OCI-LY7 (cell line): ENCODE measurements around the gene MRPS24. TPM values are rescaled to one million over a fixed set of nuclear protein-coding genes. Genes with fewer than 3 reads are reported as not detected.

Experiments
- BruUV-seq: library from RNA; stranded (reverse); fragments of 400-500 nt; replicated peaks from 2 replicates; lab custom pipeline; 2021; lab: Mats Ljungman, UMichigan
- CTCF ChIA-PET: fragments of 300-600 bp; sonication (Branson Sonifier 250); formaldehyde crosslinking; loops from one replicate; lab custom pipeline; 2022; ENCODE audit warnings: antibody characterized with exemption; ENCODE audit not compliant: unreplicated experiment; lab: Charles Lee
- POLR2A ChIA-PET: fragments of 300-600 bp; sonication (Branson Sonifier 250); formaldehyde crosslinking; loops from one replicate; lab custom pipeline; 2022; ENCODE audit warnings: antibody characterized with exemption; lab: Charles Lee
- DNase-seq: peaks from one replicate; pipeline ENCODE4 v3.0.0-alpha.2; 2015; ENCODE audit warnings: low spot score
- H2AFZ ChIP-seq: fragments of 200-600 bp; sonication (generic), shearing (Covaris generic); 2 replicates; pipeline ENCODE4 v1.6.1; 2014; ENCODE audit warnings: mild to moderate bottlenecking, antibody characterized with exemption, low read length, moderate library complexity
- H3K27ac ChIP-seq: fragments of 200-600 bp; sonication (generic); 2 replicates; pipeline ENCODE4 v1.5.1; 2014; ENCODE audit warnings: mixed run types, low read depth, mild to moderate bottlenecking, moderate library complexity, low read length, inconsistent platforms; ENCODE audit not compliant: poor library complexity, severe bottlenecking
- H3K36me3 ChIP-seq: fragments of 200-600 bp; sonication (generic); 2 replicates; pipeline ENCODE4 v1.6.1; 2014; ENCODE audit warnings: mild to moderate bottlenecking, antibody characterized with exemption, low read length, moderate library complexity, mixed read lengths; ENCODE audit not compliant: insufficient read depth
- H3K4me1 ChIP-seq: fragments of 200-600 bp; sonication (generic); 2 replicates; pipeline ENCODE4 v1.5.1; 2014; ENCODE audit warnings: mild to moderate bottlenecking, low read length; ENCODE audit not compliant: insufficient read depth, poor library complexity, severe bottlenecking
- H3K4me2 ChIP-seq: fragments of 200-600 bp; sonication (generic); 2 replicates; pipeline ENCODE4 v1.6.1; 2014; ENCODE audit warnings: mild to moderate bottlenecking, low read length
- H3K4me3 ChIP-seq: fragments of 200-600 bp; sonication (generic); 2 replicates; pipeline ENCODE4 v1.5.1; 2014; ENCODE audit warnings: mild to moderate bottlenecking, low read depth, low read length; ENCODE audit not compliant: poor library complexity, severe bottlenecking
- H3K79me2 ChIP-seq: fragments of 200-600 bp; sonication (generic); 2 replicates; pipeline ENCODE4 v1.6.1; 2016; ENCODE audit warnings: low read depth, mild to moderate bottlenecking, low read length, moderate library complexity, mixed read lengths; ENCODE audit not compliant: insufficient read depth
- H3K9me2 ChIP-seq: fragments of 200-600 bp; sonication (generic); 2 replicates; pipeline ENCODE4 v1.6.1; 2016; ENCODE audit warnings: mild to moderate bottlenecking, low read length, mixed read lengths; ENCODE audit not compliant: insufficient read depth
- H3K9me3 ChIP-seq: fragments of 200-600 bp; sonication (generic); 2 replicates; pipeline ENCODE4 v1.6.1; 2014; ENCODE audit warnings: mild to moderate bottlenecking, mixed run types, low read length, mixed read lengths
- H4K20me1 ChIP-seq: fragments of 200-600 bp; sonication (generic); 2 replicates; pipeline ENCODE4 v1.6.1; 2014; ENCODE audit warnings: mild to moderate bottlenecking, antibody characterized with exemption, low read length, moderate library complexity, mixed read lengths; ENCODE audit not compliant: insufficient read depth
- CTCF ChIP-seq: fragments of 200-600 bp; sonication (generic); conservative IDR thresholded peaks from 2 replicates; pipeline ENCODE4 v1.5.1; 2014; ENCODE audit warnings: mild to moderate bottlenecking, antibody characterized with exemption, low read length, moderate library complexity, mixed read lengths
- EZH2phosphoT487 ChIP-seq: fragments of 200-600 bp; sonication (generic); IDR thresholded peaks from 2 replicates; pipeline ENCODE4 v1.6.1; 2018; ENCODE audit warnings: low read depth, borderline replicate concordance, mild to moderate bottlenecking, mixed run types, antibody characterized with exemption, low read length, moderate library complexity, mixed read lengths
- intact Hi-C: fragments of 100-400 bp; cut with micrococcal nuclease; formaldehyde crosslinking; loops from one replicate; pipeline ENCODE4 v1.10.0; 2022; ENCODE audit not compliant: unreplicated experiment
- total RNA-seq, 2 experiments: library from RNA; depleted of rRNA in 1 of 2; stranded (reverse); fragments of >200 nt in 1 of 2; shearing (Covaris generic) in 1 of 2; gene quantifications; 2 replicates each; pipeline ENCODE4 v1.2.3, GENCODE V29; 2014 to 2022

Gene MRPS24
- total RNA-seq, 2 experiments from 2014 or later, result 65.1 to 83.4 TPM

DNA sequence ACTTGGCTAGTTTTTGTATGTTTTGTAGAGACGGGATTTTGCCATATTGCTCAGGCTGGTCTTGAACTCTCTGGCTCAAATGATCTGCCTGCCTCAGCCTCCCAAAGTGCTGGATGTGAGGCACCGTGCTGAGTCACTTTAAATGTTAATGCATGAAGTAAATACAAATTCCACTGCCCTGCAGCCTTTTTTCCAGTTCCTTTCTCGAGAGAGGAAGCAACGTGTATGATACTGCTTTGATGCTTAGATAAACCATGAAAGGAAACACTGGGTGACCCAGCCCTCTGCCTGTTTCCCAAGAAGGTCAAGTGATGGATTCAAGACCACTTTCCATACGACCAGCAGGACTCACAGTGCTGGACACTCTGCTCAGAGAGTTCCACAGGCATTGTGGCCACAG lies 11.3 kb upstream of the MRPS24 start:
- no TSS peak for BruUV-seq
- Histone ChIP-seq H3K4me1 (peaks cover 14% of the 10 kb centered on the region), H3K9me3 (no peaks in the 10 kb centered on the region), H4K20me1 (no peaks in the 10 kb centered on the region), H3K4me3 (no peak overlapping the region), H3K9me2 (no peaks in the 10 kb centered on the region), H3K4me2 (no peak overlapping the region), H2AFZ (no peak overlapping the region), H3K27ac (no peak overlapping the region), H3K36me3 (no peaks in the 10 kb centered on the region), H3K79me2 (no peaks in the 10 kb centered on the region)
- no peak for DNase-seq
- CTCF ChIA-PET, result no interaction called here
- POLR2A ChIA-PET, result interaction anchor here (0.6 kb wide), 1 partner anchor 258 kb away, joined by 5 read pairs; no protein-coding TSS in a partner anchor
- intact Hi-C loops, result no loop called here
- TF ChIP-seq CTCF, result no peak

- Histone ChIP-seq H3K27ac (no peak overlapping the region), H4K20me1 (no peaks in the 10 kb centered on the region), H3K4me1 (peaks cover 15% of the 10 kb centered on the region), H3K9me2 (no peaks in the 10 kb centered on the region), H3K4me3 (no peak overlapping the region), H3K9me3 (no peaks in the 10 kb centered on the region), H3K79me2 (no peaks in the 10 kb centered on the region), H3K36me3 (no peaks in the 10 kb centered on the region), H3K4me2 (no peak overlapping the region), H2AFZ (no peak overlapping the region)
- CTCF ChIA-PET, result no interaction called here
- TF ChIP-seq EZH2phosphoT487 (no peak), CTCF (no peak)
- BruUV-seq, result no TSS peak
- POLR2A ChIA-PET, result no interaction called here
- intact Hi-C loops, result no loop called here
- no peak for DNase-seq
Observed at GRCh38 chr7:43879477-43879876, 10.2 kb upstream of the MRPS24 start.

DNA sequence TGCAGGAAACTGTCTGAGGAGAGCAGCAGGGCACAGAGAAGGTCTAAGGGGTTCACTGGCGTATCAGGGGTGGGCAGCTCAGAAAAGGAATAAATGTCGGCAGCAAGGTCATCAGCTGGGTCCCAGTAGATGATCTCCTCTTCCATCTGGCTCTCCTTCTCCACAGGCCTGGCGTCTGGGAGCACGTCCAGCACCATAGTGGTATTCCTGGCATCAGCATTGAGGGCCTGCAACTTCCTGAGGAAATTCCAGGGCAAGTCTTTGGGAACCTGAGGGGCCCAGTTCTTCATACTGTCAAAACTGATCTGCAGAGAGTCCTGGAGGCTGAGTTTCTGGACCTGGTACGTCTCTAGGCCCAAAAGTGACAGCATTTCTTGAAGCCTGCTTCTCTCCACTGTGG lies 9.6 kb upstream of the MRPS24 start:
- POLR2A ChIA-PET, result interaction anchor here (0.5 kb wide), 1 partner anchor 36 kb away, joined by 3 read pairs; no protein-coding TSS in a partner anchor
- H3K27ac ChIP-seq, result no peak overlapping the region
- H3K36me3 ChIP-seq, result no peaks in the 10 kb centered on the region
- H3K79me2 ChIP-seq, result no peaks in the 10 kb centered on the region
- no peak overlapping the region for H3K4me3 ChIP-seq
- no peak overlapping the region for H2AFZ ChIP-seq
- no peak overlapping the region for H3K4me2 ChIP-seq
- intact Hi-C loops, result no loop called here
- BruUV-seq, result no TSS peak
- CTCF ChIA-PET, result no interaction called here
- TF ChIP-seq CTCF, result no peak
- TF ChIP-seq EZH2phosphoT487, result no peak
- peaks cover 15% of the 10 kb centered on the region for H3K4me1 ChIP-seq
- DNase-seq, result no peak
- H4K20me1 ChIP-seq, result no peaks in the 10 kb centered on the region
- no peaks in the 10 kb centered on the region for H3K9me3 ChIP-seq
- no peaks in the 10 kb centered on the region for H3K9me2 ChIP-seq
